ENCODE measurements around the gene MUC5AC.

Gene MUC5AC

DNA sequence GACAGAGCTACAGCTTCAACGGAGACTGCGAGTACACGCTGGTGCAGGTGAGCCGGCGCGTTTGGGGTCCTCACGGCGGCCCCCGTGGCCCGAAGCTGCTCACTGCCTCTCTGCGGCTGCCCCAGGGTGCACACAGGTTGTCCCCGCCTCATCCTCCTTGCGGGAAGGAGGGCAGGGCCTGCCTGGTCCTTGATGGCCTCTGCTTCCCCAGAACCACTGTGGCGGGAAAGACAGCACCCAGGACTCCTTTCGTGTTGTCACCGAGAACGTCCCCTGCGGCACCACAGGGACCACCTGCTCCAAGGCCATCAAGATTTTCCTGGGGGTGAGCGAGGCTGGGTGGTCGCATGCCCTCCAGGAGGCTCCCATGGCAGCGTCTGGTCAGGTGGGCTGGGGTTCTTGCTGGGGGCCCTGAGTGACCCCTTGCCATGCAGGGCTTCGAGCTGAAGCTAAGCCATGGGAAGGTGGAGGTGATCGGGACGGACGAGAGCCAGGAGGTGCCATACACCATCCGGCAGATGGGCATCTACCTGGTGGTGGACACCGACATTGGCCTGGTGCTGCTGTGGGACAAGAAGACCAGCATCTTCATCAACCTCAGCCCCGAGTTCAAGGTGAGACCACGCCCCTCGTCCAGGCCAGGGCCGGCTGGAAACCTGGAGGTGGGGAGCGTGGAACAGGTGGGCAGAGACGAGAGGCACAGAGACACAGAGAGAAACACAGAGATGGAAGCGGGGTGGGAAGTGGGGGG is 19.4 kb downstream of the MUC5AC start:
- DNase-seq, result no peak
- Histone ChIP-seq H3K27me3 (ENCODE audit: insufficient read depth, low read length, poor library complexity) (no peaks in the 10 kb centered on the region), H2BK15ac (replicated peaks; ENCODE audit: low read depth) (no peak overlapping the region), H3K4me3 (ENCODE audit: low read length) (no peak overlapping the region), H3K4me1 (ENCODE audit: control insufficient read depth, low read depth, low read length) (no peaks in the 10 kb centered on the region), H3K18ac (ENCODE audit: low read length) (no peak overlapping the region), H2BK5ac (ENCODE audit: low read length) (no peak overlapping the region), H4K8ac (ENCODE audit: low read depth, low read length) (no peak overlapping the region), H3K79me2 (ENCODE audit: control insufficient read depth, insufficient read depth, low read length) (no peaks in the 10 kb centered on the region), H3K23ac (ENCODE audit: low read length) (no peak overlapping the region), H3K27ac (ENCODE audit: low read depth, low read length) (no peak overlapping the region), H4K5ac (ENCODE audit: low read length) (no peak overlapping the region), H3K4ac (ENCODE audit: low read depth, low read length) (no peak overlapping the region), H3K4me2 (ENCODE audit: low read length) (no peak overlapping the region), H3K9ac (ENCODE audit: low read length) (no peak overlapping the region), H3K36me3 (ENCODE audit: control insufficient read depth, insufficient read depth, low read length) (no peaks in the 10 kb centered on the region), H2AK5ac (ENCODE audit: low read length) (no peak overlapping the region), H3K56ac (ENCODE audit: low read length) (no peak overlapping the region), H2BK120ac (ENCODE audit: low read depth, low read length) (no peak overlapping the region), H3K79me1 (ENCODE audit: low read length) (no peaks in the 10 kb centered on the region)
- no CpG with 5 or more reads among the region's 34 CpGs for WGBS (ENCODE audit: extremely low coverage, insufficient coverage, low lambda C conversion rate)

DNA sequence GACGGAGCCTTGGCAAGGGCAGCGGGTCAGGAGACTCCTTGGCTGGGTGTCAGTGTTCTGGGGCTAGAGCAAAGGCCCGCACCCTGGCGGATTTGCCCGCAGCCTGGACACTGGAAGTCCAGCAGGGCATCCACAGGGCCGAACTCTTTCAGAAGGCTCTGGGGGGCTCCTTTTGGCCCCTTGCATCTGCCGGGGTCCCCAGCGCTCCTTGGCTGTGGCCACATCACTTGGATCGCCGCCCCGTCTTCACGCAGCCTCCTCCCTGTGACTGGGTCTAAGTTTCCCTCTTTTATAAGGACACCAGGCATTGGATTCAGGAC is 20.0 kb downstream of the MUC5AC start:
- Histone ChIP-seq H2BK5ac (ENCODE audit: low read length) (no peak overlapping the region), H3K23ac (ENCODE audit: low read length) (no peak overlapping the region), H3K27me3 (ENCODE audit: insufficient read depth, low read length, poor library complexity) (no peaks in the 10 kb centered on the region), H4K8ac (ENCODE audit: low read depth, low read length) (no peak overlapping the region), H2BK15ac (replicated peaks; ENCODE audit: low read depth) (no peak overlapping the region), H3K56ac (ENCODE audit: low read length) (no peak overlapping the region), H3K27ac (ENCODE audit: low read depth, low read length) (no peak overlapping the region), H3K4me1 (ENCODE audit: control insufficient read depth, low read depth, low read length) (no peaks in the 10 kb centered on the region), H2AK5ac (ENCODE audit: low read length) (no peak overlapping the region), H2BK120ac (ENCODE audit: low read depth, low read length) (no peak overlapping the region), H3K18ac (ENCODE audit: low read length) (no peak overlapping the region), H3K4me3 (ENCODE audit: low read length) (no peak overlapping the region), H3K36me3 (ENCODE audit: control insufficient read depth, insufficient read depth, low read length) (no peaks in the 10 kb centered on the region), H3K4ac (ENCODE audit: low read depth, low read length) (no peak overlapping the region), H3K79me1 (ENCODE audit: low read length) (no peaks in the 10 kb centered on the region), H3K9ac (ENCODE audit: low read length) (no peak overlapping the region), H3K79me2 (ENCODE audit: control insufficient read depth, insufficient read depth, low read length) (no peaks in the 10 kb centered on the region), H4K5ac (ENCODE audit: low read length) (no peak overlapping the region), H3K4me2 (ENCODE audit: low read length) (no peak overlapping the region)
- DNase-seq, result no peak
- WGBS (ENCODE audit: extremely low coverage, insufficient coverage, low lambda C conversion rate), result no CpG with 5 or more reads among the region's 12 CpGs

DNA sequence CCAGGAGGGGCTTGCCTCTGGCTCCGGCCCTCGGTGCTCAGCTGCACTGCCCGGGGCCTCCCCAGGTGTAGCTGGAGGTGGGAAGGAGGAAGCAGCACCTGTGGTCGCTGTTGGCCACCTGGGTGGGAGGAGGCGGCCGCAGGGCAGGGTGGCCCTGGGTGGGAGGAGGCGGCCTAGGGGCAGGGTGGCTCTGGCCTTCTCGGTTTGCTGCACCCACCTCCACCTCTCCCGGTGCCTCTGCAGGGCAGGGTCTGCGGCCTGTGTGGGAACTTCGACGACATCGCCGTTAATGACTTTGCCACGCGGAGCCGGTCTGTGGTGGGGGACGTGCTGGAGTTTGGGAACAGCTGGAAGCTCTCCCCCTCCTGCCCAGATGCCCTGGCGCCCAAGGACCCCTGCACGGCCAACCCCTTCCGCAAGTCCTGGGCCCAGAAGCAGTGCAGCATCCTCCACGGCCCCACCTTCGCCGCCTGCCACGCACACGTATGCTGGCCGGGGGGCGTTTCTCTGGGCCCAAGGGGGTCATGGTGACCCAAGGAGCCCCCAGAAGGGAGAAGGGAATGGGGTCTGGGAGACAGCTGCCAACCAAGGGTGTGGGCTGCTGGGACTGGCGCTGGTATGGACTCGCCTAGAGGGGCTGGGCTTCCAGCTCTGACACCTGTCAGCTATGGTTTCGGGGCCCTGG is 20.6 kb downstream of the MUC5AC start:
- H3K4ac ChIP-seq (ENCODE audit: low read depth, low read length), result no peak overlapping the region
- H3K4me1 ChIP-seq (ENCODE audit: control insufficient read depth, low read depth, low read length), result no peaks in the 10 kb centered on the region
- H3K4me2 ChIP-seq (ENCODE audit: low read length), result no peak overlapping the region
- no peak overlapping the region for H2AK5ac ChIP-seq (ENCODE audit: low read length)
- no peak overlapping the region for H4K8ac ChIP-seq (ENCODE audit: low read depth, low read length)
- no peaks in the 10 kb centered on the region for H3K79me2 ChIP-seq (ENCODE audit: control insufficient read depth, insufficient read depth, low read length)
- no peak overlapping the region for H2BK15ac ChIP-seq (replicated peaks; ENCODE audit: low read depth)
- no peak overlapping the region for H4K5ac ChIP-seq (ENCODE audit: low read length)
- H3K9ac ChIP-seq (ENCODE audit: low read length), result no peak overlapping the region
- H2BK5ac ChIP-seq (ENCODE audit: low read length), result no peak overlapping the region
- no peak overlapping the region for H3K4me3 ChIP-seq (ENCODE audit: low read length)
- H3K79me1 ChIP-seq (ENCODE audit: low read length), result no peaks in the 10 kb centered on the region
- DNase-seq, result no peak
- no peaks in the 10 kb centered on the region for H3K27me3 ChIP-seq (ENCODE audit: insufficient read depth, low read length, poor library complexity)
- no peak overlapping the region for H3K23ac ChIP-seq (ENCODE audit: low read length)
- H3K18ac ChIP-seq (ENCODE audit: low read length), result no peak overlapping the region
- no peak overlapping the region for H2BK120ac ChIP-seq (ENCODE audit: low read depth, low read length)
- no peak overlapping the region for H3K56ac ChIP-seq (ENCODE audit: low read length)
- no peak overlapping the region for H3K27ac ChIP-seq (ENCODE audit: low read depth, low read length)
- H3K36me3 ChIP-seq (ENCODE audit: control insufficient read depth, insufficient read depth, low read length), result no peaks in the 10 kb centered on the region
- no CpG with 5 or more reads among the region's 31 CpGs for WGBS (ENCODE audit: extremely low coverage, insufficient coverage, low lambda C conversion rate)

DNA sequence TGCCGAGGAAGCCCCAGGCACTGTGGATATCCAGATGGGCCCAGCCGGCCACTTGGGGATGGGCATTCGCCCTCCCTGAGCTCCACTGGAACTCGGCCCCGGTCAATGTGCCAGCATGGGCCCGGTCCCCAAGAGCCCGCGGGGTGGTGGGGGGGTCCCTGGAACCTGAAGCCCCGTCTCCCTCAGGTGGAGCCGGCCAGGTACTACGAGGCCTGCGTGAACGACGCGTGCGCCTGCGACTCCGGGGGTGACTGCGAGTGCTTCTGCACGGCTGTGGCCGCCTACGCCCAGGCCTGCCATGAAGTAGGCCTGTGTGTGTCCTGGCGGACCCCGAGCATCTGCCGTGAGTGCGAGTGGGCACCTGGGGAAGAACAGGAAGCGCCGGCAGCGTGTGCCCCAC is 21.2 kb downstream of the MUC5AC start:
- Histone ChIP-seq H2BK15ac (replicated peaks; ENCODE audit: low read depth) (no peak overlapping the region), H2BK5ac (ENCODE audit: low read length) (no peak overlapping the region), H3K56ac (ENCODE audit: low read length) (no peak overlapping the region), H3K23ac (ENCODE audit: low read length) (no peak overlapping the region), H3K79me2 (ENCODE audit: control insufficient read depth, insufficient read depth, low read length) (no peaks in the 10 kb centered on the region), H3K9ac (ENCODE audit: low read length) (no peak overlapping the region), H3K4ac (ENCODE audit: low read depth, low read length) (no peak overlapping the region), H3K4me1 (ENCODE audit: control insufficient read depth, low read depth, low read length) (no peaks in the 10 kb centered on the region), H3K18ac (ENCODE audit: low read length) (no peak overlapping the region), H3K79me1 (ENCODE audit: low read length) (no peaks in the 10 kb centered on the region), H3K27ac (ENCODE audit: low read depth, low read length) (no peak overlapping the region), H3K4me2 (ENCODE audit: low read length) (no peak overlapping the region), H3K4me3 (ENCODE audit: low read length) (no peak overlapping the region), H2BK120ac (ENCODE audit: low read depth, low read length) (no peak overlapping the region), H3K36me3 (ENCODE audit: control insufficient read depth, insufficient read depth, low read length) (no peaks in the 10 kb centered on the region), H3K27me3 (ENCODE audit: insufficient read depth, low read length, poor library complexity) (no peaks in the 10 kb centered on the region), H4K5ac (ENCODE audit: low read length) (no peak overlapping the region), H4K8ac (ENCODE audit: low read depth, low read length) (no peak overlapping the region), H2AK5ac (ENCODE audit: low read length) (no peak overlapping the region)
- DNase-seq, result no peak
- no CpG with 5 or more reads among the region's 29 CpGs for WGBS (ENCODE audit: extremely low coverage, insufficient coverage, low lambda C conversion rate)

DNA sequence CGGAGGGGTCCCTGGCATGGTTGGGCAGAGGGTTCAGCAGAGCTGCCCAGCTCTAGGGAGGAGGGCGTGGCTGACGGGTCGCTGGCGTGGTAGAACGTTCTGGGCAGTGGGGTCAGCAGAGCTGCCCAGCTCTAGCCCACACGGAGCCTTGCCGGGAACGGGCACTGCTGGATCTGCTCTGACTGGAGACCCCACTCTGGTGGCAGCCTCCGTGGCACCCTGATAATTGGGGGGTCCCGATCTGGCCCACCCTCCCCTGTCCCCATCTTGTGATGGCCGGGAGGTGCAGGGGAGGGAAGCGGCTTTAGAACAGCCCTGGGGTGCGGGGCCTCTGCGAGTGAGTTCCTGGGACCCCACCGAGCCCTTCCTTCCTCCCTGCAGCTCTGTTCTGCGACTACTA is 21.9 kb downstream of the MUC5AC start:
- no peak overlapping the region for H3K4me3 ChIP-seq (ENCODE audit: low read length)
- H2BK5ac ChIP-seq (ENCODE audit: low read length), result no peak overlapping the region
- H3K9ac ChIP-seq (ENCODE audit: low read length), result no peak overlapping the region
- H3K79me2 ChIP-seq (ENCODE audit: control insufficient read depth, insufficient read depth, low read length), result no peaks in the 10 kb centered on the region
- no peaks in the 10 kb centered on the region for H3K27me3 ChIP-seq (ENCODE audit: insufficient read depth, low read length, poor library complexity)
- no peak overlapping the region for H3K4ac ChIP-seq (ENCODE audit: low read depth, low read length)
- no peak overlapping the region for H3K18ac ChIP-seq (ENCODE audit: low read length)
- DNase-seq, result no peak
- no peak overlapping the region for H3K23ac ChIP-seq (ENCODE audit: low read length)
- H3K4me1 ChIP-seq (ENCODE audit: control insufficient read depth, low read depth, low read length), result no peaks in the 10 kb centered on the region
- no peak overlapping the region for H2AK5ac ChIP-seq (ENCODE audit: low read length)
- no peak overlapping the region for H2BK120ac ChIP-seq (ENCODE audit: low read depth, low read length)
- H3K79me1 ChIP-seq (ENCODE audit: low read length), result no peaks in the 10 kb centered on the region
- H3K36me3 ChIP-seq (ENCODE audit: control insufficient read depth, insufficient read depth, low read length), result no peaks in the 10 kb centered on the region
- no peak overlapping the region for H3K4me2 ChIP-seq (ENCODE audit: low read length)
- H2BK15ac ChIP-seq (replicated peaks; ENCODE audit: low read depth), result no peak overlapping the region
- H4K8ac ChIP-seq (ENCODE audit: low read depth, low read length), result no peak overlapping the region
- H3K56ac ChIP-seq (ENCODE audit: low read length), result no peak overlapping the region
- WGBS (ENCODE audit: extremely low coverage, insufficient coverage, low lambda C conversion rate), result no CpG with 5 or more reads among the region's 17 CpGs
- no peak overlapping the region for H4K5ac ChIP-seq (ENCODE audit: low read length)
- no peak overlapping the region for H3K27ac ChIP-seq (ENCODE audit: low read depth, low read length)

DNA sequence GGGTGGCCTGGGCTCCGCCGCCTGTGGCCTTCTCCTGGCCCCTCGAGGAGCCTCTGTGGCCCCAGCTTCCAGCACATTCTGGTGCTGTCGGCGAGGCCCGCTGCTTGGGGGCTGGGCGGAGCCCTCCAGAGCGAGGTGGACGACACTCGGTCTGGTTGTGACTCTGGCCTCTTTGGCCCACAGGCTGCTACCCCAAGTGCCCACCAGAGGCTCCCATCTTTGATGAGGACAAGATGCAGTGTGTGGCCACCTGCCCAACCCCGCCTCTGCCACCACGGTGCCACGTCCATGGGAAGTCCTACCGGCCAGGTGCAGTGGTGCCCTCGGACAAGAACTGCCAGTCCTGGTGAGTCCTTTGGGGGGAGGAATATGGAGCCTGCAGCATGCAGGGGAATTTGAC is 22.4 kb downstream of the MUC5AC start:
- H3K23ac ChIP-seq (ENCODE audit: low read length), result no peak overlapping the region
- no peak for DNase-seq
- no peak overlapping the region for H4K8ac ChIP-seq (ENCODE audit: low read depth, low read length)
- H3K36me3 ChIP-seq (ENCODE audit: control insufficient read depth, insufficient read depth, low read length), result no peaks in the 10 kb centered on the region
- no peak overlapping the region for H2BK5ac ChIP-seq (ENCODE audit: low read length)
- no peak overlapping the region for H3K4me3 ChIP-seq (ENCODE audit: low read length)
- WGBS (ENCODE audit: extremely low coverage, insufficient coverage, low lambda C conversion rate), result no CpG with 5 or more reads among the region's 15 CpGs
- no peak overlapping the region for H2BK120ac ChIP-seq (ENCODE audit: low read depth, low read length)
- no peaks in the 10 kb centered on the region for H3K4me1 ChIP-seq (ENCODE audit: control insufficient read depth, low read depth, low read length)
- no peak overlapping the region for H3K4ac ChIP-seq (ENCODE audit: low read depth, low read length)
- H2AK5ac ChIP-seq (ENCODE audit: low read length), result no peak overlapping the region
- no peak overlapping the region for H3K27ac ChIP-seq (ENCODE audit: low read depth, low read length)
- H3K79me1 ChIP-seq (ENCODE audit: low read length), result no peaks in the 10 kb centered on the region
- no peak overlapping the region for H3K56ac ChIP-seq (ENCODE audit: low read length)
- H3K79me2 ChIP-seq (ENCODE audit: control insufficient read depth, insufficient read depth, low read length), result no peaks in the 10 kb centered on the region
- no peak overlapping the region for H4K5ac ChIP-seq (ENCODE audit: low read length)
- no peak overlapping the region for H3K4me2 ChIP-seq (ENCODE audit: low read length)
- H2BK15ac ChIP-seq (replicated peaks; ENCODE audit: low read depth), result no peak overlapping the region
- no peak overlapping the region for H3K9ac ChIP-seq (ENCODE audit: low read length)
- H3K27me3 ChIP-seq (ENCODE audit: insufficient read depth, low read length, poor library complexity), result no peaks in the 10 kb centered on the region
- no peak overlapping the region for H3K18ac ChIP-seq (ENCODE audit: low read length)

Measured in mesendoderm (in vitro differentiated cells).